ENCODE results near the gene WASF1.

DNA sequence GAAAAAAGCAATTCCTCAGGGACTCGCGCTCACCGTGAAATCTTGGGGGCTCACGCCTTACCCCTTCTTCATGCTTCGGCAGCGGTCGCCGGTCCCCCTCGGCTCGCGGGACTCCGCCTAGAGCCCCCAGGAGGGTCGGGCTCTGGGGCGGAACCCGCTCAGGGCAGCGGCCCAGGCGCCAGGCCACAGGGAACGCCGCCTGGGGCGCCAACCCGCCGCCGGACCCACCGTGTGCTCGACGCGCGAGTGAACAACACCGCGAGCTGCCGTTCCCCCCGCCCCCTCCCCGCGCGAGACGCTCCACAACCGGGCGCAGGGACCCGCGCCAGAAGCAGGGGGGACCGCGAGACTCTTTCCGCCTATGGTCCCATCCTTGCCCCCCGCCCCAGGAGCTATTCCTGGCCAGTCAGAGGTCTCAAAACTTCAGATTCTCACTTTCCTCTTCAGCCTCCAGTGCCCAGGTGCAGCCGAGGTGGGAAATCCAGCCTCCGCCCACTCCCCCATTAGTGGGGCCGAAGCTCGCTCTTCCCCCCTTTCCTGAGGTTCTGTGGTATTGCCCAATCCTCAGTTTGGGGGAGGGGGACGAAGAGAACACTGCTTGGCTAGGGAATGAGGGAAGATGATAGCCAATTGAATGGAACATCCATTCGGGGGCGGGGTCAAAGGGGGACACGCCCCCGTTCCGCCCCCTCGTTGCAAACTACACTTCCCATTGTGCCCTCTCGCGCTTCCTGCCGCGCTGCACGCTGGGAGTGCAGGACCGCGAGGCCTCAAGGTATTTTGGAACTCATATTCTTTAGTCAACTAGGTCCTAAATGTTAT lies at the start of gene WASF1:
- peak; percentile 80 for TF ChIP-seq POLR2AphosphoS5 (IDR thresholded peaks at IDR 0.05; ENCODE audit: insufficient read depth, low read depth, low read length)
- TF ChIP-seq CTCF (IDR thresholded peaks at IDR 0.05; ENCODE audit: extremely low read depth in 1 of 2, insufficient read depth in 1 of 2, low read depth in 1 of 2, low read length in 2 of 2) = no peak
- TF ChIP-seq POLR2A (IDR thresholded peaks at IDR 0.05; ENCODE audit: low read depth, low read length) = peak; percentile 63
- TF ChIP-seq, protein P1, sequence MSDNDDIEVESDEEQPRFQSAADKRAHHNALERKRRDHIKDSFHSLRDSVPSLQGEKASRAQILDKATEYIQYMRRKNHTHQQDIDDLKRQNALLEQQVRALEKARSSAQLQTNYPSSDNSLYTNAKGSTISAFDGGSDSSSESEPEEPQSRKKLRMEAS (IDR thresholded peaks at IDR 0.05; ENCODE audit: insufficient read depth, insufficient read length) = peak; percentile 29
